ENCODE data around the gene SKAP2.

The SKAP2 gene

DNA sequence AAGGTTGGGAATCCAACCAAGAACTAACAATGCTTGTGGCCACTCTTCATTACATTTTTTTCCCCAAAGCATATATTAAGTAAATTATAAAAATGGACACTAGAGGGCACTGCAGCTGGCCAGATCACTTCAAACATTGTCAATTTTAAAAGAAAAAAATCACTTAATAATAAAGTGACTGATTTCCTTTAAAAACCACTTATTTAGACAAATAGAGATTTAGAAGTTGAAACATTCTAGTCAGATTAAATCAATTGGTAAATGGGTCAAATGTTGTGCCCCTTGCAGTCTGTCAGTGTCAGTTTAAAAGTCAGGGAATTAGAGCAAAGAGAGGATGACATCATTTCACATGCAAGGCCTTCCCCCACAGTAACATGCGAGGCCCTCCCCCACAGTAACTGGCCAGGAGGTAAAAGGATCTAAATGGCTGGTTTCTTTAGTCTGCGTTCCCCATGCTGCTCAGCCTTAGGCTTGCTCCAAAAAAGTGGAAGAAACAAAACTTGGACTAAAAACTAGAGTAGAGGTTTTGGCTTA is 177.9 kb downstream of the SKAP2 start:
- H3K4me3 ChIP-seq (ENCODE audit: low read depth, low read length), result no peak overlapping the region
- H3K36me3 ChIP-seq, result no peaks in the 10 kb centered on the region
- TF ChIP-seq, protein P1, sequence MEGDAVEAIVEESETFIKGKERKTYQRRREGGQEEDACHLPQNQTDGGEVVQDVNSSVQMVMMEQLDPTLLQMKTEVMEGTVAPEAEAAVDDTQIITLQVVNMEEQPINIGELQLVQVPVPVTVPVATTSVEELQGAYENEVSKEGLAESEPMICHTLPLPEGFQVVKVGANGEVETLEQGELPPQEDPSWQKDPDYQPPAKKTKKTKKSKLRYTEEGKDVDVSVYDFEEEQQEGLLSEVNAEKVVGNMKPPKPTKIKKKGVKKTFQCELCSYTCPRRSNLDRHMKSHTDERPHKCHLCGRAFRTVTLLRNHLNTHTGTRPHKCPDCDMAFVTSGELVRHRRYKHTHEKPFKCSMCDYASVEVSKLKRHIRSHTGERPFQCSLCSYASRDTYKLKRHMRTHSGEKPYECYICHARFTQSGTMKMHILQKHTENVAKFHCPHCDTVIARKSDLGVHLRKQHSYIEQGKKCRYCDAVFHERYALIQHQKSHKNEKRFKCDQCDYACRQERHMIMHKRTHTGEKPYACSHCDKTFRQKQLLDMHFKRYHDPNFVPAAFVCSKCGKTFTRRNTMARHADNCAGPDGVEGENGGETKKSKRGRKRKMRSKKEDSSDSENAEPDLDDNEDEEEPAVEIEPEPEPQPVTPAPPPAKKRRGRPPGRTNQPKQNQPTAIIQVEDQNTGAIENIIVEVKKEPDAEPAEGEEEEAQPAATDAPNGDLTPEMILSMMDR (IDR thresholded peaks at IDR 0.05; ENCODE audit: low read depth, low read length), result no peak
- H3K27me3 ChIP-seq (ENCODE audit: insufficient read depth, low read depth, severe bottlenecking), result peaks cover 11% of the 10 kb centered on the region
- no peaks in the 10 kb centered on the region for H3K9me3 ChIP-seq (ENCODE audit: severe bottlenecking)
- peak; percentile 45 for DNase-seq
- no peak overlapping the region for H3K27ac ChIP-seq

DNA sequence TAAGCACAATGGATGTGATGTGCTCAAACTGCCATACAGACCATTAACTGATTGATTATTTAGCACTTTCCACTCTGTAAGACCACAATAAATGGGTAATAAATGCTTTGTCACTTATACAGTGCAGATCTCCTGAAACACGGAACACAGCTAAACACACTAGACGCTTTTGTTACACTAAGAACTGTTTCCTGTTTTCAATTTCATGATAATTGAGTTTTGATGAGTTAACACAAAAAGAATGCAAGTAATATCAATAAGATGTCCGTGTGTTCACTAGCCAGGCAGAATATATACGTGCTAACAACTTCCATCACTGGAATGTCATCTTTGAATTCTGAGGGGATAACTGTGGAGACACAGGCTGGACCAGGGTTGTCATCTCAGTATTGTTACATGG is 178.8 kb downstream of the SKAP2 start:
- no peak for DNase-seq
- H3K4me3 ChIP-seq (ENCODE audit: low read depth, low read length), result no peak overlapping the region
- H3K36me3 ChIP-seq, result no peaks in the 10 kb centered on the region
- peaks cover 11% of the 10 kb centered on the region for H3K27me3 ChIP-seq (ENCODE audit: insufficient read depth, low read depth, severe bottlenecking)
- TF ChIP-seq, protein P1 (IDR thresholded peaks at IDR 0.05; ENCODE audit: low read depth, low read length), result no peak
- H3K9me3 ChIP-seq (ENCODE audit: severe bottlenecking), result no peaks in the 10 kb centered on the region
- no peak overlapping the region for H3K27ac ChIP-seq

DNA sequence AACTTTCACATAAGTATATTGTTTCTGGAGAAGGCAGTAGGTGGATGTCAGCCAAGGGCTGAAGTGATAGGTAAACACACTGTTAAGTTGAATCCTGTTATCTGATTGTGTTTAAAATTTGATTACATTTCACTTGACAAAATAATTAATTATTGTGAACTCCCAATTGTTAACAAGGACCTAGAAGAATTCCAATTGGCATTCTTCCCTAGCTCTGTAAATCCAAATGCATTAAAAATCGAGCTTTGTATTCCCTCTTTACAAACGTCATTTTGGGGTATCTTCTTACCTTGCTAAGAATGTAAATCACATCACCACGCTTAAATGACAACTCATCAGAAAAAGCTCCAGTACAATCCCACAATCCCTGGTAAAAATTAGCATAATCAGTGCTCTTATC is 179.9 kb downstream of the SKAP2 start:
- Histone ChIP-seq H3K36me3 (no peaks in the 10 kb centered on the region), H3K9me3 (ENCODE audit: severe bottlenecking) (no peaks in the 10 kb centered on the region), H3K4me3 (ENCODE audit: low read depth, low read length) (no peak overlapping the region), H3K27me3 (ENCODE audit: insufficient read depth, low read depth, severe bottlenecking) (peaks cover 11% of the 10 kb centered on the region), H3K27ac (no peak overlapping the region)
- DNase-seq, result no peak
- TF ChIP-seq, protein P1 (IDR thresholded peaks at IDR 0.05; ENCODE audit: low read depth, low read length), result no peak

DNA sequence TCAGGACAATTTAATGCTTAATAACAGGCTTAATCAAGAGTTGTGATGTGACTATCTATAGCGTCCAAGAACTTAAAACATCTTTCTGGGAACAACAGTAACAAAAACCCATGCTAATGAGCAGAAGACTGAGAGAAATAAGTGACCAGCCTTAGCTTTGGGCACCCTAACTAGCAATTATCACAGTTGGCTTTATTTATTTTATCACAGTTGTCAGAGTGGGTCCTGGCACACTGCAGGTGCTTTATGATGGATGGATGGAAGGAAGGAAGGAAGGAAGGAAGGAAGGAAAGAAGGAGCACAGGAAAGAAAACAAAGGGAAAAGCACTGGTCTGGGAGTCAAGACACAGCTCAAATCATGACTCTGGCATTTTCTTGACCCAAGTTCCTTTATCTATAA is 181.1 kb downstream of the SKAP2 start:
- Histone ChIP-seq H3K9me3 (ENCODE audit: severe bottlenecking) (no peaks in the 10 kb centered on the region), H3K4me3 (ENCODE audit: low read depth, low read length) (no peak overlapping the region), H3K27ac (no peak overlapping the region), H3K36me3 (no peaks in the 10 kb centered on the region), H3K27me3 (ENCODE audit: insufficient read depth, low read depth, severe bottlenecking) (peaks cover 5% of the 10 kb centered on the region)
- DNase-seq, result no peak
- TF ChIP-seq, protein P1 (IDR thresholded peaks at IDR 0.05; ENCODE audit: low read depth, low read length), result no peak

DNA sequence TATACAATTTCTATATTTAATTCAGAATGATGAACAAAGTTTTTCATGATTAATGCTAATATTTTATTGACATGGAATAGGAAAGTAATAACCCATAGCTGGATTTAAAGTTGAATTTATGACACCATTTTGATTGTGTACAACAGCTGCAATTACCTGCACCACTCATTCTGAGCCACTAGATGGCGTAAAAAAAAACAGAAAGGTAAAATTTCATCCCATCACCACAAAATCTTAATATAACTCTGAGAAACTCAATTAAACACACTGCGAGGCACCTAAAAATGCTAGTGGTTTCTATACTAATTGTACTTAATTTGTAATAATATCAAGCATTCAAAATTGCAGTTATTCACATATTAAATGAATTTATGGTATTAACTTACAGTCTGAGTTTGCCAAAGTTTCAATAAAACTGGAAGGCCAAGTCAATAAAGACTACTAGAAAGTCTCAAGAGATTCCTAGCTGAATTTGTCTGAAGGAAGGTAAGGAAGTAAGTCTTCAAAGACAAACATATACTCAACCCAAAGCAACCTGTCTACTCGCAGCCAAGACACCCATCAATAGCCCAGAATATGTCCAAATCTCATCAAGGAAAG is 182.5 kb downstream of the SKAP2 start:
- H3K27me3 ChIP-seq (ENCODE audit: insufficient read depth, low read depth, severe bottlenecking), result no peaks in the 10 kb centered on the region
- H3K27ac ChIP-seq, result no peak overlapping the region
- H3K4me3 ChIP-seq (ENCODE audit: low read depth, low read length), result no peak overlapping the region
- H3K9me3 ChIP-seq (ENCODE audit: severe bottlenecking), result no peaks in the 10 kb centered on the region
- H3K36me3 ChIP-seq, result no peaks in the 10 kb centered on the region
- no peak for DNase-seq
- TF ChIP-seq, protein P1 (IDR thresholded peaks at IDR 0.05; ENCODE audit: low read depth, low read length), result peak; percentile 39; the same call in 1 of the 2 replicates

DNA sequence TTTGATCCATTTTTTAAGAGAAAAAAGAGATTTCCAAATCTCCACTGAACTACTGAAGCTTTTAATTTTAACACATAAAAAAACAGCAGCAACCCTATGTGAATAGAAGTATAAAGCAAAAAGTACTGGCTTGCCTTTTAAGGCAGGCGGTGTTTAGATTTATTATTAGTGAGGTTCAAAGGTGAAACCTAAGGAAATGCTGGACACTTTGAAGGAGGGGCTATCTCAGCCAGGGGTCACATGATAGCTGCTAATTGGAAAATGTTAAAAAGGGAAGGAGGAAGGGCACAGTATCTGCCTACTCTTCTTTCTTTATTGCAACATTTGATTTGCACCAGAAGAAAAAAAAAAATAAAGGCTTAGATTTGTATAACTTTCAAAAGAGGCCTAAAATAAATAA is 183.8 kb downstream of the SKAP2 start:
- no peaks in the 10 kb centered on the region for H3K27me3 ChIP-seq (ENCODE audit: insufficient read depth, low read depth, severe bottlenecking)
- H3K4me3 ChIP-seq (ENCODE audit: low read depth, low read length), result no peak overlapping the region
- H3K27ac ChIP-seq, result no peak overlapping the region
- TF ChIP-seq, protein P1 (IDR thresholded peaks at IDR 0.05; ENCODE audit: low read depth, low read length), result no peak
- H3K9me3 ChIP-seq (ENCODE audit: severe bottlenecking), result no peaks in the 10 kb centered on the region
- DNase-seq, result no peak
- no peaks in the 10 kb centered on the region for H3K36me3 ChIP-seq

All from WERI-Rb-1 (cell line).